ENCODE measurements around the gene BIN1. TPM values are rescaled to one million over a fixed set of nuclear protein-coding genes. Genes with fewer than 3 reads are reported as not detected.

The BIN1 gene
- total RNA-seq, 4 donors from 2014 or later, result 49.2 to 68.3 (median 64.2) TPM

GRCh38 chr2:127070221-127070620, 36.7 kb downstream of the BIN1 start:
- Histone ChIP-seq H3K4me1 (peaks cover 0 to 27% of the 10 kb centered on the region in 2 donors), H3K27me3 (no peaks in the 10 kb centered on the region), H3K27ac (no peak overlapping the region), H3K4me3 (replicated peaks in 1 of 3) (no peak overlapping the region), H3K9me3 (no peaks in the 10 kb centered on the region), H3K36me3 (no peaks in the 10 kb centered on the region)
- intact Hi-C loops (cut with DNase I), result loop anchor here (10.0 kb wide), 1 partner anchor 205 kb away; no protein-coding TSS in a partner anchor
- no peak for DNase-seq
- TF ChIP-seq CTCF (IDR thresholded peaks at IDR 0.05), result no peak
- no peak for TF ChIP-seq POLR2A (IDR thresholded peaks at IDR 0.05)
- 95 to 100% methylated on average over 6 to 11 of the region's 11 CpGs for WGBS, 2 donors

- no peak for DNase-seq
- H3K9me3 ChIP-seq, result no peaks in the 10 kb centered on the region
- no peaks in the 10 kb centered on the region for H3K27me3 ChIP-seq
- WGBS, 2 donors, result 73 to 92% methylated on average over 5 to 7 of the region's 11 CpGs
- no peaks in the 10 kb centered on the region for H3K36me3 ChIP-seq
- H3K4me1 ChIP-seq, result peaks cover 0 to 34% of the 10 kb centered on the region in 2 donors
- H3K27ac ChIP-seq, result no peak overlapping the region
- TF ChIP-seq CTCF (IDR thresholded peaks at IDR 0.05) (no peak), POLR2A (IDR thresholded peaks at IDR 0.05) (no peak)
- intact Hi-C loops (cut with DNase I), result loop anchor here (10.0 kb wide), 1 partner anchor 105 kb away; no protein-coding TSS in a partner anchor
- no peak overlapping the region for H3K4me3 ChIP-seq (replicated peaks in 1 of 3)
Observed at GRCh38 chr2:127069536-127069935, 37.4 kb downstream of the BIN1 start.

- intact Hi-C loops (cut with DNase I), result loop anchor here (10.0 kb wide), 1 partner anchor 106 kb away; no protein-coding TSS in a partner anchor
- Histone ChIP-seq H3K9me3 (no peaks in the 10 kb centered on the region), H3K27me3 (no peaks in the 10 kb centered on the region), H3K27ac (no peak overlapping the region), H3K4me1 (peaks cover 0 to 39% of the 10 kb centered on the region in 2 donors), H3K36me3 (no peaks in the 10 kb centered on the region), H3K4me3 (replicated peaks in 1 of 3) (no peak overlapping the region)
- TF ChIP-seq CTCF (IDR thresholded peaks at IDR 0.05), result no peak
- no peak for TF ChIP-seq POLR2A (IDR thresholded peaks at IDR 0.05)
- DNase-seq, result no peak
- WGBS, 2 donors, result 90 to 95% methylated on average over 7 to 8 of the region's 10 CpGs
Observed at GRCh38 chr2:127069003-127069402, 38.0 kb downstream of the BIN1 start.

- peak overlapping the region in 2 of 3 donors; percentile 19 to 64 for H3K27ac ChIP-seq
- DNase-seq, result no peak
- intact Hi-C loops (cut with DNase I), result loop anchor here (10.0 kb wide), 1 partner anchor 106 kb away; no protein-coding TSS in a partner anchor
- no peaks in the 10 kb centered on the region for H3K27me3 ChIP-seq
- H3K9me3 ChIP-seq, result no peaks in the 10 kb centered on the region
- H3K4me1 ChIP-seq, result peaks cover 0 to 40% of the 10 kb centered on the region in 2 donors
- 77 to 88% methylated on average over 7 to 10 of the region's 20 CpGs for WGBS, 2 donors
- no peak overlapping the region for H3K4me3 ChIP-seq (replicated peaks in 1 of 3)
- TF ChIP-seq CTCF (IDR thresholded peaks at IDR 0.05) (peak in 1 of 6 experiments; percentile 8), POLR2A (IDR thresholded peaks at IDR 0.05) (no peak)
- no peaks in the 10 kb centered on the region for H3K36me3 ChIP-seq
Observed at GRCh38 chr2:127068351-127068741, 38.6 kb downstream of the BIN1 start.

GRCh38 chr2:127067620-127068350, 39.2 kb downstream of the BIN1 start:
- Histone ChIP-seq H3K4me3 (replicated peaks in 1 of 3) (no peak overlapping the region), H3K36me3 (no peaks in the 10 kb centered on the region), H3K27ac (peak overlapping the region; percentile 14 to 64 (median 59)), H3K27me3 (no peaks in the 10 kb centered on the region), H3K9me3 (no peaks in the 10 kb centered on the region), H3K4me1 (peaks cover 0 to 40% of the 10 kb centered on the region in 2 donors)
- intact Hi-C loops (cut with DNase I), result loop anchor here (10.0 kb wide), 1 partner anchor 107 kb away; no protein-coding TSS in a partner anchor
- DNase-seq, result peak; percentile 90 to 92
- TF ChIP-seq CTCF (IDR thresholded peaks at IDR 0.05) (peak; percentile 65 to 97 (median 86)), POLR2A (IDR thresholded peaks at IDR 0.05) (no peak)
- 26 to 48% methylated on average over 13 to 19 of the region's 19 CpGs for WGBS, 2 donors

Data from thyroid gland (tissue), 4 donors.